Kidney (tissue), 14 donors: Measurements from ENCODE around the gene FLCN. TPM values are rescaled to one million over a fixed set of nuclear protein-coding genes. Genes with fewer than 3 reads are reported as not detected.
A peak's percentile ranks its signal among the peaks of the same experiment; 100 is the strongest.

Experiments
- DNase-seq, 5 donors: peaks; one replicate each; pipeline ENCODE4 v3.0.0-alpha.2; 2013 to 2020
- FAIRE-seq: peaks from 2 replicates; lab custom pipeline; 2012; peaks lifted over from hg19 to GRCh38; lab: Jason Lieb, UNC
- H3K27ac ChIP-seq, 2 donors: one replicate each; pipeline ENCODE4 v1.7.0; 2013; ENCODE audit warnings: low read depth in 2 of 2, low read length in 2 of 2, inconsistent platforms in 1 of 2
- H3K27me3 ChIP-seq: one replicate; pipeline ENCODE4 v1.7.1; 2013; ENCODE audit warnings: low read length, inconsistent platforms; ENCODE audit not compliant: control insufficient read depth, insufficient read depth
- H3K36me3 ChIP-seq, 3 donors: one replicate each; pipeline versions ENCODE4 v1.7.0 to v1.7.1; 2013; ENCODE audit warnings: low read length in 3 of 3, control low read depth in 1 of 3, inconsistent platforms in 1 of 3; ENCODE audit not compliant: insufficient read depth in 3 of 3, control insufficient read depth in 2 of 3
- H3K4me1 ChIP-seq, 3 donors: one replicate each; pipeline versions ENCODE4 v1.7.0 to v1.7.1; 2013; ENCODE audit warnings: low read length in 3 of 3, inconsistent platforms in 1 of 3, low read depth in 1 of 3; ENCODE audit not compliant: control insufficient read depth in 2 of 3, insufficient read depth in 2 of 3
- H3K4me3 ChIP-seq, 3 donors: one replicate each; pipeline versions ENCODE4 v1.7.0 to v1.8.1; 2013; ENCODE audit warnings: low read length in 3 of 3, control low read depth in 1 of 3, inconsistent platforms in 1 of 3
- H3K9ac ChIP-seq, 3 donors: one replicate each; pipeline versions ENCODE4 v1.7.0 to v1.7.1; 2013; ENCODE audit warnings: low read length in 3 of 3, control low read depth in 1 of 3, inconsistent platforms in 1 of 3
- H3K9me3 ChIP-seq, 3 donors: one replicate each; pipeline versions ENCODE4 v1.7.0 to v1.7.1; 2013; ENCODE audit warnings: low read length in 3 of 3, control low read depth in 1 of 3, inconsistent platforms in 1 of 3; ENCODE audit not compliant: control insufficient read depth in 2 of 3, insufficient read depth in 1 of 3
- intact Hi-C: fragments of 100-400 bp; cut with DNase I; formaldehyde crosslinking; loops from one replicate; pipeline ENCODE4 v1.11.1; 2022
- polyA plus RNA-seq: library from polyadenylated mRNA; stranded (reverse); fragments of 350-450 nt; fragmentation: Illumina TruSeq; extraction: RNeasy Lipid Tissue Mini Kit (QIAGEN cat#74804); gene quantifications from one replicate; pipeline ENCODE4 v1.2.3, GENCODE V29; 2014; ENCODE audit warnings: low read depth, low replicate concordance; ENCODE audit not compliant: insufficient read depth
- total RNA-seq: library from RNA; stranded (reverse); fragmentation: NEBNext Ultra II Directional; extraction: Animal tissue kit (Norgen Biotek cat#: 25700); gene quantifications from one replicate; pipeline ENCODE4 v1.2.1, GENCODE V29; 2021
- TF ChIP-seq, protein P1 (sequence below): IDR thresholded peaks from 3 replicates; pipeline ENCODE4 v1.5.1; 2012; ENCODE audit warnings: mild to moderate bottlenecking, moderate library complexity, borderline replicate concordance; ENCODE audit not compliant: insufficient read depth; ENCODE audit errors: extremely low read depth
- donor health status: control.
- donor health status: control.
- donor health status: control.
- donor health status: control.
- donor health status: control.
- donor health status: DM: yes; HTN: yes; CAD: no.
- donor health status: Normal renal cell carcinoma (clear cell type).

The FLCN gene
- total and polyA plus RNA-seq, 2 donors from 2014 or later, result 14.2 to 44.4 TPM

DNA sequence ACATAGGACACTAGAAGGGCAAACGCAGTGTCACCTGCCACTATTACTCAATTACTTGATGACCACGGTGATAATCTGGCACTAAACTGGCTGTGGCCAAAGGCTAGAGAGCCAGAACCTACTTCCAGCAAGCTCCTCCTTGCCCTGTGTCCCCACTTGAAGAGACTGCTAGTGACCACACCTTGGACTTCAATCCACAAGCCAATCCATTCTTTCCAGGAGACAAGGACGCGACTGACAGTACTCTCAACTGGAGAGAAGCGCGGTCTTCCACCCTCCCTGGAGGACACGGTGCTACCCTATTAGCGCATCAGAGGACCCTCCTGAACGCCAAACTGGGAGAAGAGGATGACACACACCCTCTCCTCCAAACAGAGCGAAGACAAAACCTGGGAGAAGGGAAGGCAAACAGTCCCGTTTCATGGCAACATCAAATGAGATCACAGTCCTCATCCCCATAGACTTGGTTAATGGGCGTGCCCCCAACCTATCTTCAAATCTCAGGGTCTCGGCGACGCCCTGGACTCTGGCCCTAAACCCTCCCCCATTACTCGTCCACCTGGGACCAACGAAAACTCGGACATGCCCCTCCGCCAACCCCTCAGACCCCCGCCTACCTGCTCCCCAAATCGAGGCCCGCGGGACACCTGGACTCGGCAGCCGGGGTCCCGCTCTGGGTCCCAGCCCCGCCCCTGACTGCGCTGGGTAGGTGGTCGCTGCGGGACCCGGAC, 508 bp downstream of the FLCN start:
- Histone ChIP-seq H3K27me3 (no peaks in the 10 kb centered on the region), H3K4me1 (peaks cover 0 to 11% (median 0%) of the 10 kb centered on the region in 3 donors), H3K36me3 (peaks cover 0 to 7% (median 5%) of the 10 kb centered on the region in 3 donors), H3K9me3 (no peaks in the 10 kb centered on the region), H3K9ac (peak overlapping the region; percentile 20 to 96 (median 93)), H3K4me3 (peak overlapping the region; percentile 84 to 97 (median 97)), H3K27ac (peak overlapping the region; percentile 99)
- FAIRE-seq (no peak), DNase-seq (peak in 2 of 5 donors; percentile 29 to 32)
- intact Hi-C loops, result no loop called here
- TF ChIP-seq, protein P1, sequence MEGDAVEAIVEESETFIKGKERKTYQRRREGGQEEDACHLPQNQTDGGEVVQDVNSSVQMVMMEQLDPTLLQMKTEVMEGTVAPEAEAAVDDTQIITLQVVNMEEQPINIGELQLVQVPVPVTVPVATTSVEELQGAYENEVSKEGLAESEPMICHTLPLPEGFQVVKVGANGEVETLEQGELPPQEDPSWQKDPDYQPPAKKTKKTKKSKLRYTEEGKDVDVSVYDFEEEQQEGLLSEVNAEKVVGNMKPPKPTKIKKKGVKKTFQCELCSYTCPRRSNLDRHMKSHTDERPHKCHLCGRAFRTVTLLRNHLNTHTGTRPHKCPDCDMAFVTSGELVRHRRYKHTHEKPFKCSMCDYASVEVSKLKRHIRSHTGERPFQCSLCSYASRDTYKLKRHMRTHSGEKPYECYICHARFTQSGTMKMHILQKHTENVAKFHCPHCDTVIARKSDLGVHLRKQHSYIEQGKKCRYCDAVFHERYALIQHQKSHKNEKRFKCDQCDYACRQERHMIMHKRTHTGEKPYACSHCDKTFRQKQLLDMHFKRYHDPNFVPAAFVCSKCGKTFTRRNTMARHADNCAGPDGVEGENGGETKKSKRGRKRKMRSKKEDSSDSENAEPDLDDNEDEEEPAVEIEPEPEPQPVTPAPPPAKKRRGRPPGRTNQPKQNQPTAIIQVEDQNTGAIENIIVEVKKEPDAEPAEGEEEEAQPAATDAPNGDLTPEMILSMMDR, result no peak

DNA sequence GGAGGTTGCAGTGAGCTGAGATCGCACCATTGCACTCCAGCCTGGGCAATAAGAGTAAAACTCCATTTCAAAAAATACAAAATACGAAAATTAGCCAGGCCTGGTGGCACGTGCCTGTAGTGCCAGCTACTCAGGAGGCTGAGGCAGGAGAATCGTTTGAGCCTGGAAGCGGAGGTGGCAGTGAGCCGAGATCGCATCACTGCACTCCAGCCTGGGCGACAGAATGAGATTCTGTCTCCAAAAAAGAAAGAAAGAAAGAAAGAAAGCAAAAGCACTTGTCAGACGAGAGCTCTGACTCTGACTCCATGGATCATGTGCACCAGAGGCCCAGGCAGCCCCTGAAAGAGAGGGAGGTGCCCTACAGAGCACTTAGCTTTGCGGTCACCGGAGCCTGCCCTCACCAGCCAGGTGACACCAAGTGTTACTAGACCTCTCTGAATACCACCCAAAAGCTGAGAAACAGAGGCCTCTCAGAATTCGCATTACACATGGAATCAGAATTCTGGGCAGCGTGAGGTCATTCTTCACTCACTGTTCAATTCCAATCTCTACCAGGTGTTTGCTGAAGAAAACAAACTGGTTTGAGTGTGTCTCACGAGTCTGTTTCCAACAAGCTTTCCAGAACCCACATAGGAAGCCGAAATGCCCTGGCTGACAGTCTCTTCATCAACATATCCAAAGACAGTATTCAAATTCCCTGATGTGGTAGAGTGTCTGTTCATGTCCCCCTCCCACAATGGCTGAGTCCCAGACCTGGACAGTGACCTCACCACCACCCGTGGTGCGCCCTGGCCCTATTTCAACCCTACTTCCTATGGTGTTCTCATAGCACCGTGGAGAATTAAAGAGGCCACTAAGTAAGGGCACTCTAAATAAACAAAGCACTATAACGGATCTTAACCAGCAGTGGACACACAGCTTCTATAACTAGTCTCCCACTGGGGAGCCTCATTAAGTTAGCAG, 1.5 kb downstream of the FLCN start:
- H3K9ac ChIP-seq, result peak overlapping the region; percentile 20 to 96 (median 93)
- peak in 2 of 5 donors; percentile 11 to 14 for DNase-seq
- H3K27me3 ChIP-seq, result no peaks in the 10 kb centered on the region
- intact Hi-C loops, result no loop called here
- no peaks in the 10 kb centered on the region for H3K9me3 ChIP-seq
- no peak for FAIRE-seq
- TF ChIP-seq, protein P1, result no peak
- H3K4me1 ChIP-seq, result peaks cover 0 to 11% (median 0%) of the 10 kb centered on the region in 3 donors
- peaks cover 0 to 11% (median 5%) of the 10 kb centered on the region in 3 donors for H3K36me3 ChIP-seq
- peak overlapping the region; percentile 84 to 97 (median 97) for H3K4me3 ChIP-seq
- no peak overlapping the region for H3K27ac ChIP-seq

DNA sequence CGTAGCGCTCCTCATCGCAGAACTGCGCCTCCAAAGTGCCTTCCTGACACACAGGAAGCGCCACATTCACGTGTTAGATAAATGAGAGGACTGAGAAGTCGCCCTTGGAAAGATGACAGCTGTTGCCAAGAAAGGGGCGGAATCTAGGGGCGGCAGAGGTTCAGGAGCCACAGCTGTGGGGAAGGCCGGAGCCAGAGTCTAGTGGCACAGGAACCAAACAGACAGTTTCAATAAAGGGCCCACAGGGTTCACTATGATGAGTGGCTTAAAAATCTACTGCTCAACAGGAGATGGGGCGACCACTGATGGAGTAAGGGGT, 4.7 kb downstream of the FLCN start:
- Histone ChIP-seq H3K36me3 (peaks cover 0 to 29% (median 23%) of the 10 kb centered on the region in 3 donors), H3K27me3 (no peaks in the 10 kb centered on the region), H3K4me3 (no peak overlapping the region), H3K9me3 (no peaks in the 10 kb centered on the region), H3K9ac (no peak overlapping the region), H3K4me1 (peaks cover 0 to 11% (median 0%) of the 10 kb centered on the region in 3 donors), H3K27ac (no peak overlapping the region)
- no peak for FAIRE-seq
- TF ChIP-seq, protein P1, result no peak
- intact Hi-C loops, result no loop called here
- peak in 1 of 5 donors; percentile 22 for DNase-seq
